HG02798 (cell line): ENCODE data around the gene ROBO1.

Experiments used
- ATAC-seq: cut with Tn5 transposase; IDR thresholded peaks from one replicate; pipeline ENCODE4 v1.9.1; 2021; ENCODE audit warnings: mild to moderate bottlenecking; ENCODE audit not compliant: unreplicated experiment, poor library complexity

The ROBO1 gene

GRCh38 chr3:78832785-78833204 is 935.0 kb downstream of the ROBO1 start:
- ATAC-seq: no peak

GRCh38 chr3:78831446-78831972 is 936.3 kb downstream of the ROBO1 start:
- no peak for ATAC-seq

GRCh38 chr3:78830470-78830869 is 937.3 kb downstream of the ROBO1 start:
- no peak for ATAC-seq

- ATAC-seq: no peak
Measured at GRCh38 chr3:78827618-78828017, 940.2 kb downstream of the ROBO1 start.

- no peak for ATAC-seq
Measured at GRCh38 chr3:78825858-78826215, 942.0 kb downstream of the ROBO1 start.

- ATAC-seq: no peak
Measured at GRCh38 chr3:78825118-78825857, 942.5 kb downstream of the ROBO1 start.

- no peak for ATAC-seq
Measured at GRCh38 chr3:78823859-78824258, 943.9 kb downstream of the ROBO1 start.

- ATAC-seq: no peak
Measured at GRCh38 chr3:78823434-78823833, 944.4 kb downstream of the ROBO1 start.

GRCh38 chr3:78822726-78823125 is 945.1 kb downstream of the ROBO1 start:
- ATAC-seq: no peak

GRCh38 chr3:78820542-78820941 is 947.3 kb downstream of the ROBO1 start:
- ATAC-seq: no peak

- ATAC-seq: no peak
Measured at GRCh38 chr3:78818161-78818985, 949.4 kb downstream of the ROBO1 start.

- ATAC-seq: no peak
Measured at GRCh38 chr3:78814893-78815562, 952.8 kb downstream of the ROBO1 start.

GRCh38 chr3:78812166-78812565 is 955.6 kb downstream of the ROBO1 start:
- ATAC-seq: no peak

- ATAC-seq: no peak
Measured at GRCh38 chr3:78809966-78810365, 957.8 kb downstream of the ROBO1 start.

- ATAC-seq: no peak
Measured at GRCh38 chr3:78804251-78805037, 963.4 kb downstream of the ROBO1 start.

- ATAC-seq: no peak
Measured at GRCh38 chr3:78802562-78802930, 965.3 kb downstream of the ROBO1 start.

GRCh38 chr3:78801926-78802561 is 965.8 kb downstream of the ROBO1 start:
- no peak for ATAC-seq

- ATAC-seq: no peak
Measured at GRCh38 chr3:78799681-78800080, 968.1 kb downstream of the ROBO1 start.

- ATAC-seq: no peak
Measured at GRCh38 chr3:78798266-78798832, 969.4 kb downstream of the ROBO1 start.
